Inferior parietal cortex (tissue), 1 donor: ENCODE results near the gene SLC35F6.
"Not testable (repeated sequence)": the region's sequence is repeated elsewhere in the genome, so short reads cannot be mapped to it uniquely, and the experiment has no call there.

Experiments
- DNase-seq: peaks from one replicate; pipeline ENCODE4 v3.0.0-alpha.2; 2016; ENCODE audit errors: extremely low spot score

The SLC35F6 gene

DNA sequence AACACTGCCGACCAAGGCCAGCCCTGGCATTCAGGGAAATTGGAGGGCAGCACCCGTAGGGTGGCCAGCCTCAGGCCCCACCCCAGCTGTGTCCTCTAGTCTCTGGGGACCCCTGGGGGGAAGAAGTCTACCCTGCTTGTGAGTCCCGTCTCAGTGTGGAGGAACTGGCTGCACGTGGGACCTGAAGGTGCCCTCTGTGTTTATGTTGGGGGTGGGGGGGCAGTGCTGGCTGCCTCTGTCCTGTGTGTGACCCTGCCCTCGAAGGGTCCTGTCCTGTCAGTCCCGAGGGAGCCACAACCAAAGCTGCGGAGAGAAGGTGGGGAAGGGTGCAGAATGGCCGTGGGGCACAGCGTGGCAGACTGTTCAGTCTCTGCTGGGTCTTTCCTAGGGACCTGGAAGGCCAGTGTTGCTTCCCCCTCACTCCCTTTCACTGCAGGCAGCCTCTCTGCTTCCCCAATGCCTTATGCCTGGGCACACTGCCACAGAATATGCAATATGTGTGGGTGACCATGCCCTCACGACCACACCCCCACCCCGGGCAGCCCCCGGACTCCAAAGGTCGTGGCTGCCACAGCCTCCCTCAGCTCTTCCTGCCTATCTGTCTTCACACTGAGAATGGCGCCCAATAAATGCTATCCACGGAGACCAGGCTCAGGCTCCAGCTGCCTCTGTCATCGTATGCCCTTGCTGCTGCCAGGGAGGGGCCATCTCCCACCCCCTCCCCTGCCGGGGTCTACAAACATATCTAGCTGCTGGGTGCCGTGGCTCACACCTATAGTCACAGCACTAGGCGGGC lies 33.3 kb upstream of the SLC35F6 start:
- no peak for DNase-seq

DNA sequence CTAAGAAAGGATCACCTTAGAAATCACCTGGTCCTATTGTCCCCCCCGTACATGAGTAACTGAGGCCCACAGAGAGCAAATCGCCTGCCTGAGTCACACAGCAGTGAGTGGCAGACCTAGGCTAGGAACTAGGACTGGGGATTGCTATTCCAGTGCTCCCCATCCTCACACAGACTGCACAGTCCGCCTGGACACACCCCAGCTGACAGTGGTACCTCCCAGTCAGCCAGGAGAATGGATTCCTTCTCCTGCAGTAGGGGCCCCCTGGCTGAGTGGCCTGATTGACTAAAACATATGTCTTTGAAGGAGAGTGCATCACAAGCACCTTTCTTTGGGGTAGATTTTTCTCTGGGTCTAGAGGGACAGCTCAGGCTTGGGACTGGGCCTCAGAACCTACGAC lies 32.4 kb upstream of the SLC35F6 start:
- no peak for DNase-seq

DNA sequence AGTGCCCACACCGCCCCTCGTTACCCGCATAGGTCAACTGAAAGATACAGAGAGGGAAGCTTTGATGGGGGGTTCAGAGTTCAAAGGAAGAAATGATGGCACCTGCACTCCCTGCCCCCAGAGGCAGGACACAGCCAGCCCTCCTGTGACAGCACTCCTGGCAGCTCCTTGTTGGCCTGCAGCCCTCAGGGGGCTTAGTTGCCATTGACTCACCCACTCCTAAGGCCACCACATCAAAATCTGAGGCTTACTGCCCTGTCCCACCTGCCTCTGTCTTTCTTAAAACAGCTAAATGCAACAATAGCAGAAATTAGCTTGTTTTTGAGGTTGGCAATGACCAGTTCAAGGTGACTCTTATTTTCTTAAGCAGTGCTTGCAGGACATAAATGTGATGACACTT lies 31.6 kb upstream of the SLC35F6 start:
- DNase-seq, result no peak

DNA sequence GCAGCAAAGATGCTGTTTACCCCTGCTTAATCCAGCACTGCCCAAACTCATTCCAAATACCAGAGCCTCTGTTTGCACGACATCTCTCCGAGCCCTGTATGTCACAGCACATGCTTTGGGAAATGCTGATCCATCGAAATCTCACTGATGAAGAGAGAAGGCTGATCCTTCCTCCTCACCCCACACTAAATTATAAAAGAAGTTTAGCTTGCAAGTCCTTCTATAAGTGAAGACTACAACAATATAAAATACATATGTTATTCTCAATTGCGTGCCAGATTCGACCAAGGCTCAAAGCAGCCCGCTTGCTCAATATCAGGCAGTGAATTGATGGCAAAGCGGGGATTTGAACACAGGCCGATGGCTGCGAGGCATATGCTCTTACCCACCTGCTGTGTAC lies 30.7 kb upstream of the SLC35F6 start:
- DNase-seq, result no peak

DNA sequence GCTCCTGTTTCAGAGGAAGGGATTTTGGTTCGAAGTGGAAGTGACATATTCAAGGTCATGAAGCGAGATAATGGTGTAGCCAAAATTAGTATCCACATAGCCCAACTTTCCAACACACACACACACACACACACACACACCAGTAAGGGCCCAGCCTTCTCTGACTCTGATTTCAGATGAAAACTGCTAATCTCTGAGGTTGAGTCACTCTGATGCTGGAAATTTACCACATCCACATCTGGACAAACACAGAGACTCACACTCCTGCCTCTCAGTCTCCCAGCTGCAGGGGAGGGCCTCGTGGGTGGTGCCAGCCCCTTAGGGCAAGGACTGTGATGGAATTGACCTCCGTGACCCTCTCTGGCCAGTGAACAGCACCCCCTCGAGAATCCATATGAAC lies 29.0 kb upstream of the SLC35F6 start:
- no peak for DNase-seq

DNA sequence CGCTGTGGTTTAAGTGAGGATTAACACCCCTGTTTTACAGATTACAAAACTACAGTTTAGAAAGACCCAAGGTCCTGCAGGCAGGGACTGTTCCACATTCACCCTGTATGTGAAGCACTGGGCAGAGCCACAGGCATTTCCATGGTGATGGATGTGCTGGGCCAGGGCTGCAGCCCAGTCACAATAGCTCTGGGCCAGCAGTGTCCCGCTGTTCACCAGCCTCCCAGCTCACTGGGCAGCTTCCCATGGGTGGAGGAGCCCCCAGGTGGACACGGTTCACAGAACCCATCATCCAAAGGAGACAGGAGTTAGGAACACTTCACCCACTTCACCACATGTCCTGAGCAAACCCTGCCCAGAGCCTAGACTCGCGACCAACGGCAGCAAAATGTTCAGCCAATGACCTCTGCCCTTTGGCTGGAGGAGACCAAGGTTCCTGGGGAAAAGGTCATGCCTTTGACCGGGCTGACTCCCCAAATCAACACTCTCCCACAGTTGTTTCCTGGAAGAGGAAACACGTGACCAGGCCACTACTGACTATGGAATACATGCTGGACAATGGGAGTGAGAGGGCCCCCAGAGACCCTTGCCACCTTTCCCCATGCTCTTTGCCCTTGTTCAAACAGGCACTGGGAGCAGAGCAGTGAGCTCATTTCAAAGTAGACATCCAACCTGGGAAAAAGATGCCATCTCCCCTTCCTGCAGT lies 28.0 kb upstream of the SLC35F6 start:
- DNase-seq, result no peak

DNA sequence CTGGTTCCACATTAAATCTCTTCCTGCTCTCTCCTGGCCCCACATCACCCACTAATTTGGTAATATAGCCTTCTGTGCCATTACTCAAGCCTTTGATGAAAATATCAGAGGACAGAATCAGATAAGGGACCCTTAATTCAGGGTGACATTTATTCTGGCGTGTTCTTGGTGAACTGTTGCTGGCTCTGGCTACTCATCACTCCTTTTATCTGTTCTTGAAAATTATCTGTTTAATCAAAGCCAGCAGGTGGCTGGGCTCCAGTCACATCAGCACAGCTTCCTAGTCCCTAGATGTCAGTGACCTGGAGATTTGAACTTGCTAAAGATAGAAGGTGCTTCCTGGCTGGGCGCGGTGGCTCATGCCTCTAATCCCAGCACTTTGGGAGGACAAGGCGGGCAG lies 26.9 kb upstream of the SLC35F6 start:
- DNase-seq, result no peak

DNA sequence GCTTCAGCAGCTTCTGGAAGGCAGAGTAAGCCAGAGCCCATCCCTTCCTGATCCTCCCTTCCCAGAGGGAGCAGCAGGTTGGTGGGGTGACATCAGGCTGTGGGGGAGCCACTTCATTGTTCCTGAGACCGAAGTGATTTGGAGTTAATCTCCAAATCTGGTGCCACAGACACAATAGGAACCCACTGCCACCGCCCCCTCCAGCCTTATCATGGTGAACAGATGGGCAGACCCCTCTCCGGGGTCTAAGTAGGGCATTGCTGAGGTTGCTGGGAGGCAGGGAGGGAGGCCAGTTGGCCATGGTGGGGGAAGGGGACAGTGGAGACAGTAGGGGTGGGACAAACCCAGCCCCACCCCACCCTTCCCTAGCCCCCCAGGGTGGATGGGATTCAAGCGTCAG lies 25.6 kb upstream of the SLC35F6 start:
- DNase-seq, result no peak

DNA sequence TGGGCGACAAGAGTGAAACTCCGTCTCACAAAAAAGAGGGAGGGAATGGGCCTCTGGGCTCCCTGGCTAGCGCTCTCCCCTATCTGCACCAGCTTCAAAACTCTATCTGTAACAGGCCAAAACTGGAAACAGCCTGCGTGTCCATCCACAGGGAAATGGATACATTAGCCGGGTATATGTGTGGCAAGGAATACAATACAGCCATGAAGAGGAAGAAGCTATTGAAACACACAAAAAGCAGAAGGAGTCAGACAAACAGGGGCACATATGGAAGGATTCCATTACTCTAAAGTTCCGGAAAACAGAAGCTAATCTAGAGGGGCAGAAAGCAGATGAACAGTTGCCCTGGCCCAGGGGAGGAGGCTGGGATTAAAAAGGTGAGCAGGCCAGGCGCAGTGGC lies 24.6 kb upstream of the SLC35F6 start:
- no peak for DNase-seq

DNA sequence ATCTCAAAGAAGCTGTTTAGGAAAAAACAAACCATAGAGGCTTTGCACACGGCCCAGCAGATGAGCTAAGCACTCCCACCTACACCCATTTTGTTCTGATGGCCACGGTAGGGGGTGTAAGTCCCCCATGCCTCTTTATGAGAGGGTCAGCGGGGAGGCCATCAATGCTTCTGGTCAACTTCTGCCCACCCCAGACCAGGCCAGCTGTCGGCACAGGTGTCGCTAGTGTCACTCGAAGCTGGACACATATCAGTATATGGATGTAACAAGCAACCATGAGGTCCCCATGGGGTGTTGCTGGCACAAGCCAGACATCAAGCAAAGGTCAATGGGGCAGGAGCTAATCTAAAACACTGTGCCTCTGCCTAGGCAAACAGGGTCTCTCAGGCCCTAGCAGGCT lies 23.7 kb upstream of the SLC35F6 start:
- no peak for DNase-seq

DNA sequence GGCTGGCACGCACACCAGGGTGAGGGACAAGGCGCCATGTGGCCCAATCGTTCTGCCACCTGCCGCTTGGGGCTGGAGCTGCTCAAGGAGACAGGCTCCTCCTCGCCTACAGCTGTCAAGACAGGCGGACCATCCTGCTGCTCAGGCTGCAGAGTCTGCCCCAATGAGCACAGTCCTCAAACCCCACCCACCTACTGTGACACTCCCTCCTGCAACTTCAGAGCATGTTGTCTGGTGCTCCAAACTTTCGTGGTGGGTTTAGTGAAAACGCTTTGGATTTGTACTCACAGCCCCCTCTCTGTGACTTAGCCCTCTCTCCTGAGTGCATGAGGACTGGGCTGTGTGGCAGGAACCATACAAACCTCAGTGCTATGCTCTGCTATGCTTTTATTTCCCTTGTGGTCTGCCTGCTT lies 23.2 kb upstream of the SLC35F6 start:
- no peak for DNase-seq

DNA sequence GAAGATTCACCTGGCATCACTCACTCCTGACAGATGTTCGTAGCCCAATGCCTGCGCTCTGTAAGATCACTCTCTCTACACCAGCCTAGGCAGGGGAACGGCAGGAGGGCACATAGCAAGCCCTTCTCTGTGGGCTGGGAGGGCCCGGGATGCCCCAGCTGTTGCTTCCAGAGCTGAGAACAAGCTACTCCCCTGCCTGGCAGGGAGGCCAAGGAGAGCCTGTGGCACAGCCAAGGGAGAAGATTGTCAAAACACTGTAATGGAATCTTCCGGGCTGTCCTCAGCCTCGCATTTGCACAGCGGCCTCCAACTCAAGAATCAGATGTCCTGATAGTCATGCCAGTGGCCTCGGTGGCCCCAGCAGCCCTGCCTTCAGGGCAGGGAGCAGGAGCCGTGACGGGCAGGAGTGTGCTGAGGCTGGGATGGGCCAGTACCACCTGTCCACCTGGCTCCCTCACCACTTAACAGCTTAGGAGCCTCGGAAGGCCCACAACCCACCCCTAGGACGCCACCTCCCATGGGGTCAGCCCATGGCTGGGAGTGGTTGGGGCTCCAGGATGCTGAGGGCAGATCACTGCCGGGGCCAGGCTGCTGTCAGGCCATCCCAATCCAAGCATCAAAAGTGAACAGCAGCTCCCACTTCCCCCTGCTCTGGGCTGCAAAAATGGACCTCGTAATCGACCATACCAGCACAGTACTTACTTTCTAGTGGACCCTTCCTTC lies 21.9 kb upstream of the SLC35F6 start:
- no peak for DNase-seq

DNA sequence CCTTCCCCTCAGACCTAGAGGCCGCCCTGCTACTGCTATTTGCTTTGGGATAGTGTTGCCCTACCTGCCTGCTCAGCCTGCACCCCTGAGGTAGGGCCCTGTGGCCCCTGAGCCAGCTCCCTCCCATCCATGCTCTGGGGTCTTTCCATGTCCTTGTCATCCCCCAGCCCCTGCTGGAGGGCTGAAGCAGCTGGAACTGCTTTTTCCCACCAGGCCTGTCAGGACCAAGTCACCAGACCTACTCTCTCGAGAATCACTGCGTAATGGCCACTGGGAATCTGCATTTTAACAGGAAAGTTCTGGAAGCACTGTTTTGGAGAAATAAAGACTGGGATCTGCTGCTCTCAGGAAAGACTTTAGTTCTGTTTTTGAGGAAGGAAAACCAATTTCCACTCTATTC lies 20.2 kb upstream of the SLC35F6 start:
- DNase-seq, result no peak

DNA sequence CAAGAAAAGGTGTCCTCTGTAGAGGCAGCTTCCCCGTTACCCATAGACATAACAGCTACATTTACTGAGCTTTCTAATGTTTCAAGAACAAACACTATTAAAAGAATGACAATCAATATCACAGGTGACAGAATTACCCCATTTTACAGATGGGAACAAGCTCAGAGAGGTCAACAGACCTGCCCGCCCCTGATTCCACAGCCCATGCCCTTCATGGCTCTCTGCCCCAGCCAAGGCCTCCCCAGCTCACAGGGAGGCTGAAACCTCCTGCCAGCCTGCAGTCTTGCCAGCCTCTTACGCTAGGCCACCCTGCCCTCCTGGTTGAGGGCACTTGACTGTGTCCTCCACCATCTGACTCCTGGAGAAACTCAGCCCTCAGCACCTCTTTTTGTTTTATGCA lies 19.1 kb upstream of the SLC35F6 start:
- no peak for DNase-seq

DNA sequence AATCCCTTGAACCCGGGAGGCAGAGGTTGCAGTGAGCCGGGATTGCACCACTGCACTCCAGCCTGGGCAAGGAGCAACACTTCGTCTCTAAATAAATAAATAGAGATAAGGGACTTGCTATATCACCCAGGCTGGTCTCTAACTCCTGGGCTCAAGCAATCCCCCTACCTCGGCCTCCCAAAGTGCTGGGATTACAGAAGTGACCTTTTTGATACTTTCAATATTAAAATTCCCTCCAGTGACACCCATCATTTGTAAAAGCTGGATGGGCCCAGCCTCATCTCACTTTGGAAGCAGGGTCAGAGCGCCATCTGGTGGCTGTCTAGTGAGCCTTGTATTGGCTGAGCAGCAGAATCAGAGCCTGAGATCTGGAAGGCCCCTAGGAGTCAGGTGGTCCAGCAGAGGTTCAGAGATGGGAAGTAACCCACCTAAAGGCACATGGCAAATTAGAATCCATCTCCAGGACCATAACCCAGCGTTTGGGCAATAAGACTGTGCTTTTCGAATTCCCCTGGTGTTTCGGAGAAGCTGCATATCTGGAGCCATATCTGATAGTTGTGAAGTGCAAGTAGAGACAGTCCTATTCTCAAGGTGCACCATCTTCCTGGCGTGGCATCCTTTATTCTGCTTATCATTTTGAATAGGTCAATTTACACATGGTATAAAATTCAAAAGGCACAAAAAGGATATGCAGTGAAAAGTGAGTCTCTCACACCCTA lies 18.3 kb upstream of the SLC35F6 start:
- peak; percentile 95 for DNase-seq

DNA sequence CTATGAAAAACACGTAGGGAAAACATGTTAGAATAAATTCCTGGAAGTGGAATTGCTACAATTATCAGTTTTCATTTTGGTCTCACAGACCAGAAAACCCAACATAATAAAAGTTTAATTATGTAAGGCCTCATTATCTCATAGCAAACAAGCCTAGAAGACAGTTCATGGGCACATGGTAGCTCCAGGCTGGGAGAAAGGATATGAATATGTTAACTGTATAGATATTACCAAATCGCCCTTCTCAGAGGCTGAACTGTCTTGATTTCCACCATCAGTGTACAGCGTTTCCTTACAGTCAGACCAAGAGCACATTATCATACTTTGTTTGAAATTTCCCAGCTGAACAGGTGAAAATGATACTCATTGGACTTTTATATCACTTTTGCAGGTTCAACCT lies 17.1 kb upstream of the SLC35F6 start:
- DNase-seq, result no peak

DNA sequence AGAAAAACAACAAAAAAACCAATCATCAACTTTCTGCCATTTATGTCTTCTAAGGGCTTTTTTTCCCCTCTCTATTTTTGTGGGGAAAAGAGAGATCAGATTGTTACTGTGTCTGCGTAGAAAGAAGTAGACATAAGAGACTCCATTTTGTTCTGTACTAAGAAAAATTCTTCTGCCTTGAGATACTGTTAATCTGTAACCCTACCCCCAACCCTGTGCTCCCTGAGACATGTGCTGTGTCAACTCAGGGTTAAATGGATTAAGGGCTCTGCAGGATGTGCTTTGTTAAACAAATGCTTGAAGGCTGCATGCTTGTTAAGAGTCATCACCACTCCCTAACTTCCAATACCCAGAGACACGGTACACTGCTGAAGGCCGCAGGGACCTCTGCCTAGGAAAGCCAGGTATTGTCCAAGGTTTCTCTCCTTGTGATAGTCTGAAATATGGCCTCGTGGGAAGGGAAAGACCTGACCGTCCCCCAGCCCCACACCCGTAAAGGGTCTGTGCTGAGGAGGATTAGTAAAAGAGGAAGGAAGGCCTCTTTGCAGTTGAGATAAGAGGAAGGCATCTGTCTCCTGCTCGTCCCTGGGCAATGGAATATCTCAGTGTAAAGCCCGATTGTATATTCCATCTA lies 14.2 kb upstream of the SLC35F6 start:
- DNase-seq, result not testable (repeated sequence)

DNA sequence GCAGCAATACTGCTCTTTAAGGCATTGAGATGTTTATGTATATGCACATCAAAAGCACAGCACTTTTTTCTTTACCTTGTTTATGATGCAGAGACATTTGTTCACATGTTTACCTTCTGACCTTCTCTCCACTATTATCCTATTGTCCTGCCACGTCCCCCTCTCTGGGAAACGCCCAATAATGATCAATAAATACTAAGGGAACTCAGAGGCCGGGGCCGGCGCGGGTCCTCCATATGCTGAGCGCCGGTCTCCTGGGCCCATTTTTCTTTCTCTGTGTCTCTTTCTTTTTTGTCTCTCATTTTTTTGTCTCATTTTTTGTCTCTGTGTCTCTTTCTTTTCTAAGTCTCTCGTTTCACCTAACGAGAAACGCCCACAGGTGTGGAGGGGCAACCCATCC lies 13.6 kb upstream of the SLC35F6 start:
- not testable (repeated sequence) for DNase-seq

DNA sequence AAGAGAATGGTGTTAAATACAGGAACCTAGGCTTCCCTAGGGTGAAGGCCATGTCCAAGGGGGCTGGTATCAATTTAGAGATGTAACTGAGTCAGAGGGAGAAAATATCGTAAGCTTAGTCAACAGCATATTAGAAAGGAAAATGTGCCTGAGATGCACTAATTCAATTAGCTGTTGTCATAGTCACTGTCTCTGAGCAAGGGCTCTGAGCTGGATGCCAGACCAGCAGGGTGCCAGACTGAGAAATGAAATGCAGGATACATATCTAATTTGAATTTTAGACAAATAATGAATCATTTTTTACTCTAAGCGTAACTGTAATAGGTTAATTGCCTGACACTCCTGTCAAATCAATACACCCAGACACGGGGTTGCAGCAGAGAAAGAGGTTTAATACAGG lies 11.4 kb upstream of the SLC35F6 start:
- DNase-seq, result no peak

DNA sequence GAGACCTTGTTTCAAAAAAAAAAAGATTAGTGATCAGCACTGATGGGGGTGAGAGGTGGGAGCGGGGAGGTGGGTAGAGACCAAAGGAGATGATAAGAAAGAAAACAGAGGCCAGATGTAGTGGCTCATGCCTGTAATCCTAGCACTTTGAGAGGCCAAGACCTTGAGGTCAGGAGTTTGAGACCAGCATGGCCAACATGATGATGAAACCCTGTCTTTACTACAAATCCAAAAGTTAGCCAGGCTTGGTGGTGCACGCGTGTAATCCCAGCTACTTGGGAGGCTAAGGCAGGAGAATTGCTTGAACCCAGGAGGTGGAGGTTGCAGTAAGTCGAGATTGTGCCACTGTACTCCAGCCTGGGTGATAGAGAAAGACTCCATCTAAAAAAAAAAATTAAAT lies 9.5 kb upstream of the SLC35F6 start:
- DNase-seq, result no peak

DNA sequence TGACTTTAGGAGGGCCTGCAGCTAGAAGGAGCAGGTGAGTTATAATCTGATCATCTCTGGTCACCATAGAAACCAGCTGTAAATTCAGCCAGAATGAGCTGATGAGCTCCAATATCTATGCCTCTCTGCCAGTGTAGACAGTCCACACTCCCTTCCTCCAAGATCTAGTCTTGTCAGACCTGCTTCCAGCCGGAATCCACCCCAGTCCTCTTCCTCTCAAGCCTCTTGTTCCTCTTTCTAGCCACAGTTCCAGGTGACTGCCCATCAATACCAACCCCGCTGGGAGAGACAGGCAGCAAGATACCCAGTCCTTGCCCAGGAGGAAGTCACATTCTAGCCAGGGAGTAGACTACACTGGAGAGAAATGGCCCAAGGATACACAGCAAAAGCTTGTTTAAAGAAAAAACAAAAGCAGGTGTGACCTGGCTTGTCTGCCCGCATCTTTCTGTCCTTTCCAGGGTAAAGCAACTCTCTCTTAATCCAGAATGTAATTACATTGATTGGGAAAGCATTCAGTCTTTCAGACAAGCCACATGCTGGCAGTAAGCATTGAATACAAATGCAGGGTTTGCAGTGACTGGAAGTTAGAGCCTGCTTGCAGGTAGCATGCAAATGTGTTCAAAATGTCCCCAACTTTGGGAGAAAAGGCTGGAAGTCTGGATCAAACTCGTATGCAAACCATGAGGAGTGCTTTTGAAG lies 9.0 kb upstream of the SLC35F6 start:
- no peak for DNase-seq
